Neural cell (in vitro differentiated cells): Measurements from ENCODE around the gene ARHGAP6. TPM values are rescaled to one million over a fixed set of nuclear protein-coding genes. Genes with fewer than 3 reads are reported as not detected.

Experiments
- H2AFZ ChIP-seq: fragments of 200-600, 300-800 bp; sonication (generic), shearing (Covaris generic); 2 replicates; pipeline ENCODE4 v1.6.0; 2014; ENCODE audit warnings: low read depth, mild to moderate bottlenecking, antibody characterized with exemption, low read length, moderate library complexity
- H3F3A ChIP-seq: fragments of 200-600 bp; shearing (Covaris generic); 2 replicates; pipeline ENCODE4 v1.6.1; 2016; ENCODE audit warnings: mild to moderate bottlenecking, moderate library complexity, mixed read lengths, antibody characterized with exemption, low read length; ENCODE audit not compliant: insufficient read depth, poor library complexity, severe bottlenecking
- H3K27ac ChIP-seq: fragments of 200-600, 300-800 bp; sonication (generic), shearing (Covaris generic); 2 replicates; pipeline ENCODE4 v1.5.1; 2014; ENCODE audit warnings: mild to moderate bottlenecking, low read length, moderate library complexity
- H3K27me3 ChIP-seq: fragments of 300-800, 200-600 bp; sonication (generic), shearing (Covaris generic); 2 replicates; pipeline ENCODE4 v1.6.0; 2014; ENCODE audit warnings: mild to moderate bottlenecking, low read depth, low read length, moderate library complexity; ENCODE audit not compliant: insufficient read depth
- H3K36me3 ChIP-seq: fragments of 300-800, 200-600 bp; sonication (generic), shearing (Covaris generic); 2 replicates; pipeline ENCODE4 v1.5.1; 2014; ENCODE audit warnings: mild to moderate bottlenecking, antibody characterized with exemption, low read length, moderate library complexity; ENCODE audit not compliant: insufficient read depth
- H3K4me2 ChIP-seq: fragments of 300-800, 200-600 bp; sonication (generic), shearing (Covaris generic); 2 replicates; pipeline ENCODE4 v1.6.0; 2014; ENCODE audit warnings: mild to moderate bottlenecking, low read length
- H3K4me3 ChIP-seq: fragments of 300-800, 200-600 bp; sonication (generic), shearing (Covaris generic); 2 replicates; pipeline ENCODE4 v1.5.1; 2014; ENCODE audit warnings: mild to moderate bottlenecking, low read length, moderate library complexity
- H3K79me2 ChIP-seq: fragments of 200-600 bp; shearing (Covaris generic); replicated peaks from 2 replicates; pipeline ENCODE4 v1.6.0; 2014; ENCODE audit warnings: mild to moderate bottlenecking, low read length, moderate library complexity; ENCODE audit not compliant: insufficient read depth
- H3K9ac ChIP-seq: fragments of 300-800, 200-600 bp; sonication (generic), shearing (Covaris generic); 2 replicates; pipeline ENCODE4 v1.6.1; 2016; ENCODE audit warnings: mild to moderate bottlenecking, low read length, mixed read lengths
- H3K9me2 ChIP-seq: fragments of 200-600 bp; shearing (Covaris generic); 2 replicates; pipeline ENCODE4 v1.6.1; 2016; ENCODE audit warnings: mild to moderate bottlenecking, low read length, mixed read lengths; ENCODE audit not compliant: insufficient read depth
- H3K9me3 ChIP-seq: fragments of 200-600, 300-800 bp; sonication (generic), shearing (Covaris generic); 2 replicates; pipeline ENCODE4 v1.6.1; 2016; ENCODE audit warnings: mild to moderate bottlenecking, mixed run types, low read length, moderate library complexity, mixed read lengths
- H4K20me1 ChIP-seq: fragments of 200-600 bp; shearing (Covaris generic); 2 replicates; pipeline ENCODE4 v1.6.1; 2016; ENCODE audit warnings: mild to moderate bottlenecking, mixed run types; ENCODE audit not compliant: insufficient read depth
- CTCF ChIP-seq: fragments of 450-650 bp; IDR thresholded peaks from 2 replicates; pipeline ENCODE4 v1.5.1; 2014; ENCODE audit warnings: antibody characterized with exemption, mild to moderate bottlenecking, moderate library complexity; ENCODE audit not compliant: poor library complexity, severe bottlenecking
- EP300 ChIP-seq: fragments of 450-650 bp; conservative IDR thresholded peaks from 2 replicates; pipeline ENCODE4 v1.6.1; 2014; ENCODE audit warnings: antibody characterized with exemption, mild to moderate bottlenecking, moderate library complexity; ENCODE audit not compliant: poor library complexity, severe bottlenecking
- EZH2 ChIP-seq: fragments of 200-600, 300-800 bp; shearing (Covaris generic), sonication (generic); IDR thresholded peaks from 2 replicates; pipeline ENCODE4 v1.6.1; 2014; ENCODE audit warnings: antibody characterized with exemption, low read length, borderline replicate concordance, mild to moderate bottlenecking; ENCODE audit not compliant: insufficient read depth, poor library complexity, severe bottlenecking
- MXI1 ChIP-seq: fragments of 450-650 bp; conservative IDR thresholded peaks from 2 replicates; pipeline ENCODE4 v1.6.1; 2014; ENCODE audit warnings: antibody characterized with exemption, mild to moderate bottlenecking; ENCODE audit not compliant: poor library complexity, severe bottlenecking
- POLR2AphosphoS5 ChIP-seq: IDR thresholded peaks from 2 replicates; pipeline ENCODE4 v1.6.1; 2012
- RAD21 ChIP-seq: fragments of 450-650 bp; conservative IDR thresholded peaks from 2 replicates; pipeline ENCODE4 v1.6.1; 2014; ENCODE audit warnings: antibody characterized with exemption, mild to moderate bottlenecking, moderate library complexity
- SMC3 ChIP-seq: fragments of 450-650 bp; conservative IDR thresholded peaks from 2 replicates; pipeline ENCODE4 v1.6.1; 2014; ENCODE audit warnings: antibody characterized with exemption, mild to moderate bottlenecking, moderate library complexity; ENCODE audit not compliant: poor library complexity
- TAF1 ChIP-seq: IDR thresholded peaks from 2 replicates; pipeline ENCODE4 v1.6.1; 2012; ENCODE audit warnings: low read depth
- polyA plus RNA-seq: library from polyadenylated mRNA; depleted of rRNA; stranded (reverse); fragments of >200 nt; gene quantifications from 2 replicates; pipeline ENCODE4 v1.2.3, GENCODE V29; 2014
- TF ChIP-seq, protein P1 (sequence below): IDR thresholded peaks from 2 replicates; pipeline ENCODE4 v1.6.1; 2012; ENCODE audit warnings: borderline replicate concordance

ARHGAP6 gene
- polyA plus RNA-seq, 1 donor from 2014 or later = 0.40 TPM

- Histone ChIP-seq H2AFZ (no peak overlapping the region), H3F3A (no peaks in the 10 kb centered on the region), H4K20me1 (no peaks in the 10 kb centered on the region), H3K9me3 (no peaks in the 10 kb centered on the region), H3K27ac (no peak overlapping the region), H3K4me2 (no peak overlapping the region), H3K4me3 (no peak overlapping the region), H3K27me3 (no peaks in the 10 kb centered on the region), H3K36me3 (no peaks in the 10 kb centered on the region), H3K9ac (no peak overlapping the region), H3K9me2 (no peaks in the 10 kb centered on the region), H3K79me2 (no peaks in the 10 kb centered on the region)
- no peak for TF ChIP-seq MXI1
- no peak for TF ChIP-seq CTCF
- no peak for TF ChIP-seq SMC3
- TF ChIP-seq POLR2AphosphoS5 = no peak
- TF ChIP-seq, protein P1, sequence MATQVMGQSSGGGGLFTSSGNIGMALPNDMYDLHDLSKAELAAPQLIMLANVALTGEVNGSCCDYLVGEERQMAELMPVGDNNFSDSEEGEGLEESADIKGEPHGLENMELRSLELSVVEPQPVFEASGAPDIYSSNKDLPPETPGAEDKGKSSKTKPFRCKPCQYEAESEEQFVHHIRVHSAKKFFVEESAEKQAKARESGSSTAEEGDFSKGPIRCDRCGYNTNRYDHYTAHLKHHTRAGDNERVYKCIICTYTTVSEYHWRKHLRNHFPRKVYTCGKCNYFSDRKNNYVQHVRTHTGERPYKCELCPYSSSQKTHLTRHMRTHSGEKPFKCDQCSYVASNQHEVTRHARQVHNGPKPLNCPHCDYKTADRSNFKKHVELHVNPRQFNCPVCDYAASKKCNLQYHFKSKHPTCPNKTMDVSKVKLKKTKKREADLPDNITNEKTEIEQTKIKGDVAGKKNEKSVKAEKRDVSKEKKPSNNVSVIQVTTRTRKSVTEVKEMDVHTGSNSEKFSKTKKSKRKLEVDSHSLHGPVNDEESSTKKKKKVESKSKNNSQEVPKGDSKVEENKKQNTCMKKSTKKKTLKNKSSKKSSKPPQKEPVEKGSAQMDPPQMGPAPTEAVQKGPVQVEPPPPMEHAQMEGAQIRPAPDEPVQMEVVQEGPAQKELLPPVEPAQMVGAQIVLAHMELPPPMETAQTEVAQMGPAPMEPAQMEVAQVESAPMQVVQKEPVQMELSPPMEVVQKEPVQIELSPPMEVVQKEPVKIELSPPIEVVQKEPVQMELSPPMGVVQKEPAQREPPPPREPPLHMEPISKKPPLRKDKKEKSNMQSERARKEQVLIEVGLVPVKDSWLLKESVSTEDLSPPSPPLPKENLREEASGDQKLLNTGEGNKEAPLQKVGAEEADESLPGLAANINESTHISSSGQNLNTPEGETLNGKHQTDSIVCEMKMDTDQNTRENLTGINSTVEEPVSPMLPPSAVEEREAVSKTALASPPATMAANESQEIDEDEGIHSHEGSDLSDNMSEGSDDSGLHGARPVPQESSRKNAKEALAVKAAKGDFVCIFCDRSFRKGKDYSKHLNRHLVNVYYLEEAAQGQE = no peak
- no peak for TF ChIP-seq EZH2
- no peak for TF ChIP-seq TAF1
- TF ChIP-seq EP300 = no peak
- TF ChIP-seq RAD21 = no peak
Measured at GRCh38 chrX:11437642-11438379, 227.9 kb downstream of the ARHGAP6 start.

- no peak for TF ChIP-seq POLR2AphosphoS5
- TF ChIP-seq, protein P1 = no peak
- no peak for TF ChIP-seq EZH2
- TF ChIP-seq CTCF = no peak
- TF ChIP-seq MXI1 = no peak
- TF ChIP-seq TAF1 = no peak
- no peak for TF ChIP-seq RAD21
- TF ChIP-seq EP300 = no peak
- no peak for TF ChIP-seq SMC3
- no peak overlapping the region for H2AFZ ChIP-seq
- H3K9me3 ChIP-seq = no peaks in the 10 kb centered on the region
- H3K4me2 ChIP-seq = no peak overlapping the region
- H3K4me3 ChIP-seq = no peak overlapping the region
- no peaks in the 10 kb centered on the region for H3K36me3 ChIP-seq
- no peak overlapping the region for H3K27ac ChIP-seq
- no peaks in the 10 kb centered on the region for H3K79me2 ChIP-seq
- H3F3A ChIP-seq = no peaks in the 10 kb centered on the region
- no peaks in the 10 kb centered on the region for H3K9me2 ChIP-seq
- H3K9ac ChIP-seq = no peak overlapping the region
- H4K20me1 ChIP-seq = no peaks in the 10 kb centered on the region
- no peaks in the 10 kb centered on the region for H3K27me3 ChIP-seq
Measured at GRCh38 chrX:11435568-11435967, 230.2 kb downstream of the ARHGAP6 start.
